DND-41 (cell line): ENCODE measurements around the gene CACNA2D3.

Experiments used
- ATAC-seq: fragments of 200-7000 bp; cut with Tn5 transposase; 3 replicates; pipeline ENCODE4 v1.9.1; 2021; ENCODE audit warnings: low read depth; ENCODE audit not compliant: insufficient read depth
- DNase-seq: peaks from one replicate; pipeline ENCODE4 v3.0.0-alpha.2; 2020
- H2AFZ ChIP-seq: 2 replicates; pipeline ENCODE4 v1.6.0; 2012; ENCODE audit warnings: low read depth, low read length
- H3K27ac ChIP-seq: 2 replicates; pipeline ENCODE4 v1.5.1; 2012; ENCODE audit warnings: low read length, inconsistent platforms
- H3K27me3 ChIP-seq: fragments of 200-600 bp; sonication (generic); 2 replicates; pipeline ENCODE4 v1.6.0; 2012; ENCODE audit warnings: low read length, mild to moderate bottlenecking, inconsistent platforms; ENCODE audit not compliant: insufficient read depth, poor library complexity
- H3K36me3 ChIP-seq: 2 replicates; pipeline ENCODE4 v1.5.1; 2012; ENCODE audit warnings: low read length, inconsistent platforms; ENCODE audit not compliant: insufficient read depth
- H3K4me1 ChIP-seq: 2 replicates; pipeline ENCODE4 v1.5.1; 2012; ENCODE audit warnings: mild to moderate bottlenecking, low read length; ENCODE audit not compliant: insufficient read depth
- H3K4me2 ChIP-seq: 2 replicates; pipeline ENCODE4 v1.6.0; 2012; ENCODE audit warnings: mild to moderate bottlenecking, moderate library complexity, low read length, inconsistent platforms; ENCODE audit not compliant: insufficient read depth
- H3K4me3 ChIP-seq, 2 experiments: fragments of 200-600 bp in 1 of 2; shearing (Covaris generic) in 1 of 2; 2 replicates each; pipeline ENCODE4 v1.5.1; 2012 to 2016; ENCODE audit warnings: inconsistent platforms in 2 of 2, low read length in 2 of 2, mild to moderate bottlenecking in 2 of 2, low read depth in 1 of 2, moderate library complexity in 1 of 2
- H3K79me2 ChIP-seq: 2 replicates; pipeline ENCODE4 v1.6.0; 2012; ENCODE audit warnings: low read length, inconsistent platforms; ENCODE audit not compliant: insufficient read depth
- H3K9ac ChIP-seq: 2 replicates; pipeline ENCODE4 v1.6.0; 2012; ENCODE audit warnings: low read depth, mild to moderate bottlenecking, inconsistent platforms, low read length, moderate library complexity
- H3K9me3 ChIP-seq: 2 replicates; pipeline ENCODE4 v1.5.1; 2012; ENCODE audit warnings: low read length, moderate library complexity, mild to moderate bottlenecking, inconsistent platforms; ENCODE audit not compliant: insufficient read depth, severe bottlenecking
- H4K20me1 ChIP-seq: 2 replicates; pipeline ENCODE4 v1.6.0; 2012; ENCODE audit warnings: low read length; ENCODE audit not compliant: insufficient read depth
- CTCF ChIP-seq: IDR thresholded peaks from 2 replicates; pipeline ENCODE4 v1.5.1; 2012; ENCODE audit warnings: borderline replicate concordance, low read length, moderate library complexity, mild to moderate bottlenecking; ENCODE audit not compliant: poor library complexity, severe bottlenecking; ENCODE audit errors: extremely low read depth
- EZH2 ChIP-seq: IDR thresholded peaks from 3 replicates; pipeline ENCODE4 v1.6.1; 2012; ENCODE audit warnings: borderline replicate concordance, low read depth, mild to moderate bottlenecking, moderate library complexity, low read length, inconsistent platforms; ENCODE audit not compliant: severe bottlenecking

The CACNA2D3 gene

GRCh38 chr3:54443561-54444161 lies 321.3 kb downstream of the CACNA2D3 start:
- ATAC-seq (no peak), DNase-seq (no peak)
- no peak overlapping the region for H3K4me2 ChIP-seq
- no peak overlapping the region for H3K27ac ChIP-seq
- no peaks in the 10 kb centered on the region for H3K4me1 ChIP-seq
- H4K20me1 ChIP-seq, result no peaks in the 10 kb centered on the region
- H3K4me3 ChIP-seq, result no peak overlapping the region
- no peaks in the 10 kb centered on the region for H3K79me2 ChIP-seq
- H2AFZ ChIP-seq, result no peak overlapping the region
- H3K36me3 ChIP-seq, result no peaks in the 10 kb centered on the region
- no peak for TF ChIP-seq EZH2
- no peak for TF ChIP-seq CTCF
- H3K9me3 ChIP-seq, result no peaks in the 10 kb centered on the region
- no peak overlapping the region for H3K9ac ChIP-seq
- peaks cover 4% of the 10 kb centered on the region for H3K27me3 ChIP-seq

GRCh38 chr3:54445630-54446029 lies 323.3 kb downstream of the CACNA2D3 start:
- no peak overlapping the region for H3K4me3 ChIP-seq
- TF ChIP-seq EZH2 (no peak), CTCF (no peak)
- H3K36me3 ChIP-seq, result no peaks in the 10 kb centered on the region
- H3K9ac ChIP-seq, result no peak overlapping the region
- no peak overlapping the region for H3K27ac ChIP-seq
- no peak overlapping the region for H2AFZ ChIP-seq
- no peaks in the 10 kb centered on the region for H4K20me1 ChIP-seq
- no peak for ATAC-seq
- no peak for DNase-seq
- H3K9me3 ChIP-seq, result no peaks in the 10 kb centered on the region
- no peaks in the 10 kb centered on the region for H3K79me2 ChIP-seq
- no peak overlapping the region for H3K4me2 ChIP-seq
- peaks cover 4% of the 10 kb centered on the region for H3K27me3 ChIP-seq
- H3K4me1 ChIP-seq, result no peaks in the 10 kb centered on the region

- Histone ChIP-seq H2AFZ (no peak overlapping the region), H3K27ac (no peak overlapping the region), H3K9me3 (no peaks in the 10 kb centered on the region), H3K27me3 (peaks cover 4% of the 10 kb centered on the region), H3K4me1 (no peaks in the 10 kb centered on the region), H3K4me2 (no peak overlapping the region), H3K9ac (no peak overlapping the region), H3K79me2 (no peaks in the 10 kb centered on the region), H4K20me1 (no peaks in the 10 kb centered on the region), H3K36me3 (no peaks in the 10 kb centered on the region), H3K4me3 (no peak overlapping the region)
- ATAC-seq (no peak), DNase-seq (no peak)
- TF ChIP-seq EZH2 (no peak), CTCF (no peak)
These were observed 325.1 kb downstream of the CACNA2D3 start for GRCh38 chr3:54447427-54447826.

GRCh38 chr3:54454806-54455205 lies 332.5 kb downstream of the CACNA2D3 start:
- no peaks in the 10 kb centered on the region for H3K4me1 ChIP-seq
- DNase-seq, result no peak
- no peaks in the 10 kb centered on the region for H3K36me3 ChIP-seq
- no peaks in the 10 kb centered on the region for H3K27me3 ChIP-seq
- H3K79me2 ChIP-seq, result no peaks in the 10 kb centered on the region
- no peak overlapping the region for H3K9ac ChIP-seq
- no peak overlapping the region for H3K27ac ChIP-seq
- H3K4me2 ChIP-seq, result no peak overlapping the region
- no peak for ATAC-seq
- TF ChIP-seq EZH2, result no peak
- TF ChIP-seq CTCF, result no peak
- no peak overlapping the region for H3K4me3 ChIP-seq
- H2AFZ ChIP-seq, result no peak overlapping the region
- H3K9me3 ChIP-seq, result no peaks in the 10 kb centered on the region
- no peaks in the 10 kb centered on the region for H4K20me1 ChIP-seq
